Measurements from ENCODE around the gene FBXO15. TPM values are rescaled to one million over a fixed set of nuclear protein-coding genes. Genes with fewer than 3 reads are reported as not detected.

Gene FBXO15
- total RNA-seq, 1 experiment from 2014 or later, result 0.39 TPM

- Mint-ChIP-seq H3K36me3 (ENCODE audit: insufficient read depth in 1 of 3, low read depth in 3 of 3) (no peaks in the 10 kb centered on the region), H3K4me3 (no peak overlapping the region), H3K9me3 (no peaks in the 10 kb centered on the region), H3K4me1 (peaks cover 5% of the 10 kb centered on the region in 2 experiments), H3K27me3 (ENCODE audit: low read depth) (no peaks in the 10 kb centered on the region; the same call in 1 of the 2 replicates), H3K27ac (no peak overlapping the region)
- Histone ChIP-seq H4K8ac (replicated peaks; ENCODE audit: insufficient read length, low read depth, low read length) (no peak overlapping the region), H3K79me2 (ENCODE audit: insufficient read depth, low read length) (no peaks in the 10 kb centered on the region), H4K91ac (ENCODE audit: insufficient read length, low read depth, low read length) (no peak overlapping the region), H2AK5ac (ENCODE audit: insufficient read length, low read length) (no peak overlapping the region), H2BK5ac (ENCODE audit: insufficient read length, low read length) (no peak overlapping the region), H2AFZ (ENCODE audit: low read length) (no peak overlapping the region), H2BK20ac (ENCODE audit: low read depth, low read length, poor library complexity, severe bottlenecking) (no peak overlapping the region), H3K23me2 (ENCODE audit: insufficient read length, low read depth, low read length, poor library complexity, severe bottlenecking) (no peaks in the 10 kb centered on the region), H3K27ac (ENCODE audit: insufficient read length, low read depth, low read length) (no peak overlapping the region), H4K5ac (ENCODE audit: insufficient read length, low read depth, low read length) (no peak overlapping the region), H3K9ac (ENCODE audit: extremely low read depth, insufficient read length, low read length) (no peak overlapping the region), H3K14ac (ENCODE audit: insufficient read depth, low read length) (no peak overlapping the region), H2BK15ac (ENCODE audit: low read depth, low read length) (no peak overlapping the region), H4K20me1 (ENCODE audit: control insufficient read depth, insufficient read depth, insufficient read length) (no peaks in the 10 kb centered on the region), H3K27me3 (ENCODE audit: insufficient read depth, low read length) (no peaks in the 10 kb centered on the region), H2BK120ac (ENCODE audit: low read depth, low read length, poor library complexity, severe bottlenecking) (no peak overlapping the region), H3T11ph (ENCODE audit: low read length) (no peak overlapping the region), H3K18ac (ENCODE audit: insufficient read length, low read depth, low read length) (no peak overlapping the region), H3K4me1 (ENCODE audit: insufficient read depth, low read length) (no peaks in the 10 kb centered on the region), H3K4me2 (ENCODE audit: insufficient read depth, insufficient read length, low read length) (no peak overlapping the region), H3K9me3 (ENCODE audit: control insufficient read depth, low read depth, low read length) (no peaks in the 10 kb centered on the region), H3K79me1 (ENCODE audit: insufficient read depth, low read depth, low read length, poor library complexity, severe bottlenecking) (no peaks in the 10 kb centered on the region), H2BK12ac (ENCODE audit: insufficient read length, low read depth, low read length) (no peak overlapping the region), H3K23ac (ENCODE audit: insufficient read length, low read depth, low read length) (no peak overlapping the region), H3K56ac (ENCODE audit: insufficient read length, low read depth, low read length) (no peak overlapping the region), H3K4ac (ENCODE audit: low read depth, low read length) (no peak overlapping the region)
- DNase-seq, result no peak
- WGBS (ENCODE audit: extremely low coverage, insufficient read length, low lambda C conversion rate), result no CpG with 5 or more reads among the region's 9 CpGs
- no peak for TF ChIP-seq CTCF (conservative IDR thresholded peaks at IDR 0.05)
Observed at GRCh38 chr18:74078257-74078656, 69.4 kb downstream of the FBXO15 start.

All from H9 (cell line).